IMR-90 (cell line): ENCODE data around the gene PAPSS1. TPM values are rescaled to one million over a fixed set of nuclear protein-coding genes. Genes with fewer than 3 reads are reported as not detected.

ENCODE experiments used
- ATAC-seq: fragments of 200-7000 bp; cut with Tn5 transposase; 2 replicates; pipeline ENCODE4 v1.9.1; 2020; ENCODE audit warnings: low read depth, mild to moderate bottlenecking, moderate library complexity
- BruUV-seq: library from RNA; stranded (reverse); fragments of 400-500 nt; replicated peaks from 2 replicates; lab custom pipeline; 2021; lab: Mats Ljungman, UMichigan
- CTCF ChIA-PET: fragments of 300-600 bp; formaldehyde crosslinking; extraction: SDS; loops from one replicate; lab custom pipeline; 2021; ENCODE audit warnings: antibody characterized with exemption; lab: Yijun Ruan, JAX
- POLR2A ChIA-PET: fragments of 300-600 bp; sonication (Branson Sonifier 250); formaldehyde crosslinking; loops from one replicate; lab custom pipeline; 2022; ENCODE audit warnings: antibody characterized with exemption; ENCODE audit not compliant: unreplicated experiment; lab: Charles Lee
- DNase-seq: peaks from one replicate; pipeline ENCODE4 v3.0.0; 2013
- H2AFZ ChIP-seq: replicated peaks from 2 replicates; pipeline ENCODE3; 2013; ENCODE audit warnings: low read length, mild to moderate bottlenecking; ENCODE audit not compliant: poor library complexity
- H2AK5ac ChIP-seq: 2 replicates; pipeline ENCODE4 v1.6.1; 2013; ENCODE audit warnings: low read depth, low read length, inconsistent platforms
- H2AK9ac ChIP-seq: replicated peaks from 2 replicates; pipeline ENCODE3; 2013; ENCODE audit warnings: mild to moderate bottlenecking, low read depth, low read length, moderate library complexity; ENCODE audit not compliant: poor library complexity
- H2BK120ac ChIP-seq: 2 replicates; pipeline ENCODE4 v1.6.1; 2013; ENCODE audit warnings: low read depth, low read length, inconsistent platforms
- H2BK15ac ChIP-seq: 3 replicates; pipeline ENCODE4 v1.6.1; 2013; ENCODE audit warnings: low read depth, low read length, inconsistent platforms
- H2BK20ac ChIP-seq: 2 replicates; pipeline ENCODE4 v1.6.1; 2013; ENCODE audit warnings: low read depth, mild to moderate bottlenecking, inconsistent platforms, low read length, moderate library complexity
- H2BK5ac ChIP-seq: 2 replicates; pipeline ENCODE4 v1.6.1; 2013; ENCODE audit warnings: mild to moderate bottlenecking, low read depth, low read length, inconsistent platforms; ENCODE audit not compliant: poor library complexity, severe bottlenecking
- H3K14ac ChIP-seq: replicated peaks from 2 replicates; pipeline ENCODE4 v1.6.1; 2013; ENCODE audit warnings: low read depth, low read length, inconsistent platforms
- H3K18ac ChIP-seq: 2 replicates; pipeline ENCODE4 v1.6.1; 2013; ENCODE audit warnings: low read depth, low read length, control low read depth
- H3K23ac ChIP-seq: 2 replicates; pipeline ENCODE4 v1.6.1; 2013; ENCODE audit warnings: low read depth, low read length, inconsistent platforms
- H3K27ac ChIP-seq: 2 replicates; pipeline ENCODE4 v1.5.1; 2013; ENCODE audit warnings: mild to moderate bottlenecking, control low read depth, low read length; ENCODE audit not compliant: insufficient read depth
- H3K27me3 ChIP-seq: 2 replicates; pipeline ENCODE4 v1.6.1; 2013; ENCODE audit warnings: low read length; ENCODE audit not compliant: control insufficient read depth, insufficient read depth
- H3K36me3 ChIP-seq: 2 replicates; pipeline ENCODE4 v1.6.1; 2013; ENCODE audit warnings: low read length, mixed read lengths; ENCODE audit not compliant: control insufficient read depth, insufficient read depth
- H3K4ac ChIP-seq: 2 replicates; pipeline ENCODE4 v1.6.1; 2013; ENCODE audit warnings: low read depth, low read length, inconsistent platforms
- H3K4me1 ChIP-seq: 2 replicates; pipeline ENCODE4 v1.6.1; 2013; ENCODE audit warnings: low read length, mixed read lengths; ENCODE audit not compliant: control insufficient read depth, insufficient read depth
- H3K4me2 ChIP-seq: 2 replicates; pipeline ENCODE4 v1.6.1; 2013; ENCODE audit warnings: low read depth, mild to moderate bottlenecking, control low read depth, low read length, moderate library complexity
- H3K4me3 ChIP-seq: 2 replicates; pipeline ENCODE4 v1.5.1; 2013; ENCODE audit warnings: low read depth, mild to moderate bottlenecking, control low read depth, low read length, moderate library complexity; ENCODE audit not compliant: insufficient read depth
- H3K56ac ChIP-seq: 2 replicates; pipeline ENCODE4 v1.6.1; 2013; ENCODE audit warnings: low read length, inconsistent platforms; ENCODE audit not compliant: insufficient read depth; ENCODE audit errors: extremely low read depth
- H3K79me1 ChIP-seq, 2 experiments: 2 replicates each; pipeline ENCODE4 v1.6.1; 2013; ENCODE audit warnings: low read length in 2 of 2, inconsistent platforms in 1 of 2, low read depth in 1 of 2
- H3K9ac ChIP-seq: 2 replicates; pipeline ENCODE4 v1.6.1; 2013; ENCODE audit warnings: low read depth, low read length, control low read depth
- H3K9me1 ChIP-seq: 2 replicates; pipeline ENCODE4 v1.6.1; 2013; ENCODE audit warnings: low read length, inconsistent platforms; ENCODE audit not compliant: insufficient read depth
- H3K9me3 ChIP-seq: 2 replicates; pipeline ENCODE4 v1.6.1; 2013; ENCODE audit warnings: low read length; ENCODE audit not compliant: control insufficient read depth, insufficient read depth
- H4K20me1 ChIP-seq: 2 replicates; pipeline ENCODE4 v1.6.1; 2013; ENCODE audit warnings: low read length, inconsistent platforms; ENCODE audit not compliant: insufficient read depth
- H4K5ac ChIP-seq: 2 replicates; pipeline ENCODE4 v1.6.1; 2013; ENCODE audit warnings: mild to moderate bottlenecking, low read depth, low read length, control low read depth
- H4K8ac ChIP-seq, 2 experiments: 2 replicates each; pipeline ENCODE4 v1.6.1; 2013; ENCODE audit warnings: low read depth in 2 of 2, low read length in 2 of 2, control low read depth in 1 of 2, inconsistent platforms in 1 of 2
- H4K91ac ChIP-seq: 2 replicates; pipeline ENCODE4 v1.6.1; 2013; ENCODE audit warnings: low read depth, low read length, inconsistent platforms; ENCODE audit not compliant: insufficient read depth
- BHLHE40 ChIP-seq: fragments of 150-350 bp; IDR thresholded peaks from 2 replicates; pipeline ENCODE4 v1.6.1; 2016; ENCODE audit warnings: mild to moderate bottlenecking, low read depth, low read length
- CEBPB ChIP-seq: IDR thresholded peaks from 2 replicates; pipeline ENCODE4 v1.6.1; 2012; ENCODE audit warnings: low read depth, low read length, improper control_type of control experiment
- CHD1 ChIP-seq: IDR thresholded peaks from 2 replicates; pipeline ENCODE4 v1.6.1; 2012; ENCODE audit warnings: low read depth, low read length, improper control_type of control experiment
- FOS ChIP-seq: fragments of 150-350 bp; IDR thresholded peaks from 2 replicates; pipeline ENCODE4 v1.6.1; 2016; ENCODE audit warnings: low read depth, low read length
- MAFK ChIP-seq: IDR thresholded peaks from 2 replicates; pipeline ENCODE4 v1.6.1; 2012; ENCODE audit warnings: low read depth, low read length, improper control_type of control experiment
- MAZ ChIP-seq: IDR thresholded peaks from 2 replicates; pipeline ENCODE4 v1.6.1; 2012; ENCODE audit warnings: low read depth, mild to moderate bottlenecking, low read length, improper control_type of control experiment, moderate library complexity, borderline replicate concordance
- SMC3 ChIP-seq: fragments of 150-350 bp; IDR thresholded peaks from 2 replicates; pipeline ENCODE4 v1.6.1; 2016; ENCODE audit warnings: low read depth, mild to moderate bottlenecking, antibody characterized with exemption, low read length, moderate library complexity
- WGBS, 2 experiments: methylation state at CpG; one replicate each; pipeline versions ENCODE4 v1.1.5 to v1.1.7; 2013; ENCODE audit warnings: missing lambda C conversion rate in 2 of 2; ENCODE audit not compliant: insufficient read length in 1 of 2; ENCODE audit errors: extremely low coverage in 2 of 2; 5-methylcytosine and 5-hydroxymethylcytosine counted together
- dilution Hi-C: fragments of 300-500 bp; cut with HindIII; formaldehyde crosslinking; loops from one replicate; pipeline ENCODE4 v1.14.3; 2018; ENCODE audit warnings: low sequenced_read_pairs; ENCODE audit not compliant: unreplicated experiment
- in situ Hi-C: fragments of 300-500 bp; cut with MboI; formaldehyde crosslinking; loops from 3 replicates; pipeline ENCODE4 v1.14.3; 2019; ENCODE audit warnings: low sequenced_read_pairs, inconsistent platforms, mixed read lengths
- intact Hi-C: fragments of 100-400 bp; cut with micrococcal nuclease; formaldehyde crosslinking; loops from 2 replicates; pipeline ENCODE4 v1.10.0; 2022
- polyA plus RNA-seq, 3 experiments: library from polyadenylated mRNA; depleted of rRNA; stranded (reverse); fragments of >200 nt; gene quantifications; 2 replicates each; pipeline ENCODE4 v1.2.3, GENCODE V29; 2012; ENCODE audit warnings: low replicate concordance in 1 of 3
- total RNA-seq: library from RNA; depleted of rRNA; stranded (reverse); fragments of >200 nt; gene quantifications from 2 replicates; pipeline ENCODE4 v1.2.3, GENCODE V29; 2012
- TF ChIP-seq, protein P1 (sequence below): fragments of 150-350 bp; IDR thresholded peaks from 2 replicates; pipeline ENCODE4 v1.6.1; 2017; ENCODE audit warnings: mild to moderate bottlenecking, antibody characterized with exemption, low read length, low read depth
- TF ChIP-seq, protein P2 (sequence below): fragments of 150-350 bp; IDR thresholded peaks from 2 replicates; pipeline ENCODE4 v1.6.1; 2016; ENCODE audit warnings: low read depth, mild to moderate bottlenecking, low read length, moderate library complexity, borderline replicate concordance

PAPSS1 gene
- total and polyA plus RNA-seq, 2 of the 4 experiments (the other 2 are of a cell fraction), result 71.8 to 82.8 TPM

DNA sequence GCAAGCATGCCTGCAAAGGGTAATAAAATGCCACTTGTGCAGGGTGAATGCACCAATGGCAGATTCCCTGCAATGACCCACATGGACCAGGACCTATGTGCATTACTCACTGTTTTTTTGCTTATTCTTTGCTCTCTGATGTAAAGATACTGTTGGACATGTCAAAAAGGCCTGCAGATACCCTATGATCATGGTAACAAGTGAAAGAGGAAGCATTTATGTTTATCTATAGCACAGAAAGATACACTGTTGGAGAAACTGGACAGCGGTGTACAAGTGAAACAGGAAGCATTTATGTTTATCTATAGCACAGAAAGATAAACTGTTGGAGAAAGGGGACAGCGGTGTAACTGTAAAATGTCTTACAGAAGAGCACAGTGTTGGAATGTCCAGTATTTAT lies 127.5 kb downstream of the PAPSS1 start:
- Histone ChIP-seq H2AK9ac (no peak overlapping the region), H4K5ac (no peak overlapping the region), H4K20me1 (no peaks in the 10 kb centered on the region), H3K9ac (no peak overlapping the region), H3K23ac (no peak overlapping the region), H2BK20ac (no peak overlapping the region), H2BK5ac (peak overlapping the region; percentile 54), H3K4ac (peak overlapping the region; percentile 6; the same call in 1 of the 2 replicates), H2BK120ac (peak overlapping the region; percentile 60), H2AK5ac (no peak overlapping the region), H3K79me1 (no peaks in the 10 kb centered on the region), H3K4me1 (peaks cover 2% of the 10 kb centered on the region), H3K9me1 (no peaks in the 10 kb centered on the region; the same call in 1 of the 2 replicates), H4K91ac (no peak overlapping the region), H4K8ac (no peak overlapping the region), H3K18ac (peak overlapping the region; percentile 63), H3K27me3 (no peaks in the 10 kb centered on the region), H3K9me3 (peaks cover 7% of the 10 kb centered on the region), H3K4me2 (peak overlapping the region; percentile 74), H2BK15ac (no peak overlapping the region), H3K14ac (no peak overlapping the region), H3K56ac (peak overlapping the region; percentile 51; the same call in 1 of the 2 replicates), H3K27ac (peak overlapping the region; percentile 63; the same call in 1 of the 2 replicates), H3K36me3 (no peaks in the 10 kb centered on the region), H3K4me3 (no peak overlapping the region), H2AFZ (no peak overlapping the region)
- intact Hi-C loops, result no loop called here
- DNase-seq (no peak), ATAC-seq (peak; percentile 90)
- 0% methylated on average over 1 of the region's 2 CpGs; no CpG with 5 or more reads in 1 of the 2 experiments for WGBS, 2 experiments
- BruUV-seq, result no TSS peak
- POLR2A ChIA-PET, result no interaction called here
- CTCF ChIA-PET, result no interaction called here
- dilution Hi-C loops, result no loop called here
- no peak for TF ChIP-seq MAZ
- no peak for TF ChIP-seq MAFK
- TF ChIP-seq, protein P1, sequence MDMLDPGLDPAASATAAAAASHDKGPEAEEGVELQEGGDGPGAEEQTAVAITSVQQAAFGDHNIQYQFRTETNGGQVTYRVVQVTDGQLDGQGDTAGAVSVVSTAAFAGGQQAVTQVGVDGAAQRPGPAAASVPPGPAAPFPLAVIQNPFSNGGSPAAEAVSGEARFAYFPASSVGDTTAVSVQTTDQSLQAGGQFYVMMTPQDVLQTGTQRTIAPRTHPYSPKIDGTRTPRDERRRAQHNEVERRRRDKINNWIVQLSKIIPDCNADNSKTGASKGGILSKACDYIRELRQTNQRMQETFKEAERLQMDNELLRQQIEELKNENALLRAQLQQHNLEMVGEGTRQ, result no peak
- TF ChIP-seq, protein P2, sequence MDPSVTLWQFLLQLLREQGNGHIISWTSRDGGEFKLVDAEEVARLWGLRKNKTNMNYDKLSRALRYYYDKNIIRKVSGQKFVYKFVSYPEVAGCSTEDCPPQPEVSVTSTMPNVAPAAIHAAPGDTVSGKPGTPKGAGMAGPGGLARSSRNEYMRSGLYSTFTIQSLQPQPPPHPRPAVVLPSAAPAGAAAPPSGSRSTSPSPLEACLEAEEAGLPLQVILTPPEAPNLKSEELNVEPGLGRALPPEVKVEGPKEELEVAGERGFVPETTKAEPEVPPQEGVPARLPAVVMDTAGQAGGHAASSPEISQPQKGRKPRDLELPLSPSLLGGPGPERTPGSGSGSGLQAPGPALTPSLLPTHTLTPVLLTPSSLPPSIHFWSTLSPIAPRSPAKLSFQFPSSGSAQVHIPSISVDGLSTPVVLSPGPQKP, result no peak
- no peak for TF ChIP-seq FOS
- no peak for TF ChIP-seq CHD1
- no peak for TF ChIP-seq CEBPB
- no peak for TF ChIP-seq SMC3
- no peak for TF ChIP-seq BHLHE40
- in situ Hi-C loops, result no loop called here
